Measurements from ENCODE around the gene GAREM2.

DNA sequence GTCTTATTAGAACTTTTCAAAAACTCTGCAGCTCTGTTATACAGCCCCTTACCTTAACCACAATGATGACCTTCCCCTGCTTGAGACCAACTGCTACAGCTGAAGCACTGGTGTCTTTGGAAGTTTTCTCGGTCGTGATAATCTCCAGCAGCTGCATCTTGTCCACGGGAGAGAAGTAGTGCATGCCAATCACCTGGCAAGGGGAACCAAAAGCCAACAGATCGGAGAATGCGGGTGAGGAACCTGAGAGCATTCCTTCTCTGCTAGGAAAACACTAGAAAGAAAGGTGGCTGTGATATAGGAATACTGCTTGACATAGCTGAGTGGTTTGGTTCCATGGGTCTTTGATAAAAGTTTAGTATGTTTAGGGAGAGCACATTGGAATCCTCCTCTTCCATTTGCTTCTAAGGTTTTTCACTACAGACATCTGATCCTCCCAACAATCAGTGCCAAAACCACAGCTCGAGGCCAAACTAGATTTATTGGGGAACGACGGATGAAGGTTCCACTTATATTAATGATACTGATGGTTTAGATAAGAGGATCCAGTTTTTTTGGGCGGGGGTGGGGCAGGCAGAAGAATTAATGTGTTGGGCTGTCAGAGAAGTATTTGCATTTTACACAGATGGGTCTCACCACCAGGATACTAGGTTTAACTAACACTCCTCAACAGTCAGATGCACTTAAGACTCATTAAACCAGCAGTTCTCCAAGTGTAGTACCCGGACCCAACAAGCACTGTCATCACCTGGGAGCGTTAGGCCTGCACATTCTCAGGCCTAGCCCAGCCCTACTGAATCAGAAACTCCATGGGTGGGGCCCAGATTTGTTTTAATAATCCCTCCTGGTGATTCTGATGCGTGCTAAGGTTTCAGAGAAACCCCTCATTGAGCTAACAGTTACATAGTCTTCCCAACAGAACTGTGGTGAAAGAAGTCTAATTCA is 22.4 kb downstream of the GAREM2 start:
- TF ChIP-seq, protein P1, sequence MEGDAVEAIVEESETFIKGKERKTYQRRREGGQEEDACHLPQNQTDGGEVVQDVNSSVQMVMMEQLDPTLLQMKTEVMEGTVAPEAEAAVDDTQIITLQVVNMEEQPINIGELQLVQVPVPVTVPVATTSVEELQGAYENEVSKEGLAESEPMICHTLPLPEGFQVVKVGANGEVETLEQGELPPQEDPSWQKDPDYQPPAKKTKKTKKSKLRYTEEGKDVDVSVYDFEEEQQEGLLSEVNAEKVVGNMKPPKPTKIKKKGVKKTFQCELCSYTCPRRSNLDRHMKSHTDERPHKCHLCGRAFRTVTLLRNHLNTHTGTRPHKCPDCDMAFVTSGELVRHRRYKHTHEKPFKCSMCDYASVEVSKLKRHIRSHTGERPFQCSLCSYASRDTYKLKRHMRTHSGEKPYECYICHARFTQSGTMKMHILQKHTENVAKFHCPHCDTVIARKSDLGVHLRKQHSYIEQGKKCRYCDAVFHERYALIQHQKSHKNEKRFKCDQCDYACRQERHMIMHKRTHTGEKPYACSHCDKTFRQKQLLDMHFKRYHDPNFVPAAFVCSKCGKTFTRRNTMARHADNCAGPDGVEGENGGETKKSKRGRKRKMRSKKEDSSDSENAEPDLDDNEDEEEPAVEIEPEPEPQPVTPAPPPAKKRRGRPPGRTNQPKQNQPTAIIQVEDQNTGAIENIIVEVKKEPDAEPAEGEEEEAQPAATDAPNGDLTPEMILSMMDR (IDR thresholded peaks at IDR 0.05), result no peak
- no peak for TF ChIP-seq POLR2A (IDR thresholded peaks at IDR 0.05)

All from thyroid gland (tissue), 4 donors.